Heart left ventricle (tissue), 16 donors: ENCODE data around the gene MARK3. TPM values are rescaled to one million over a fixed set of nuclear protein-coding genes. Genes with fewer than 3 reads are reported as not detected.

Experiments
- ATAC-seq, 4 donors: fragments of 200-7000 bp; cut with Tn5 transposase; one replicate each; pipeline ENCODE4 v1.9.1; 2020 to 2022; ENCODE audit warnings: moderate library complexity in 4 of 4, mild to moderate bottlenecking in 3 of 4, moderate number of reproducible peaks in 1 of 4
- DNase-seq, 5 donors: peaks; one replicate each; pipeline ENCODE4 v3.0.0-alpha.2; 2020
- H3K27ac ChIP-seq, 12 donors: fragments of 200-600 bp; sonication (generic) in 4 of 12; one replicate each; pipeline versions ENCODE4 v1.5.0 to v1.8.0; 2016 to 2022; ENCODE audit warnings: mild to moderate bottlenecking in 2 of 12
- H3K27me3 ChIP-seq, 9 donors: fragments of 200-600 bp; sonication (generic) in 2 of 9; one replicate each; pipeline versions ENCODE4 v1.5.1 to v1.8.0; 2016 to 2022; ENCODE audit warnings: mild to moderate bottlenecking in 3 of 9
- H3K36me3 ChIP-seq, 9 donors: fragments of 200-600 bp; sonication (generic) in 2 of 9; one replicate each; pipeline versions ENCODE4 v1.5.0 to v1.8.0; 2018 to 2022; ENCODE audit warnings: mild to moderate bottlenecking in 2 of 9
- H3K4me1 ChIP-seq, 12 donors: fragments of 200-600 bp; sonication (generic) in 4 of 12; one replicate each; pipeline versions ENCODE4 v1.5.0 to v1.8.0; 2016 to 2022; ENCODE audit warnings: mild to moderate bottlenecking in 3 of 12
- H3K4me3 ChIP-seq, 12 donors: fragments of 200-600 bp; sonication (generic) in 4 of 12; one replicate each; pipeline versions ENCODE4 v1.5.0 to v1.8.0; 2017 to 2022; ENCODE audit warnings: mild to moderate bottlenecking in 9 of 12, moderate library complexity in 4 of 12
- H3K9me3 ChIP-seq, 12 donors: fragments of 200-600 bp; sonication (generic) in 4 of 12; one replicate each; pipeline versions ENCODE4 v1.5.0 to v1.8.0; 2016 to 2022; ENCODE audit warnings: mild to moderate bottlenecking in 1 of 12
- POLR2A ChIP-seq, 2 donors: fragments of 450-650 bp; IDR thresholded peaks; one replicate each; pipeline ENCODE4 v1.6.1; 2017; ENCODE audit warnings: antibody characterized with exemption in 2 of 2, mild to moderate bottlenecking in 2 of 2, moderate library complexity in 2 of 2
- WGBS, 4 donors: extraction: QIAGEN DNeasy Blood & Tissue Kit in 2 of 4; methylation state at CpG; one replicate each; pipeline versions ENCODE4 v1.1.5 to v1.1.7; 2013 to 2018; 5-methylcytosine and 5-hydroxymethylcytosine counted together
- intact Hi-C, 10 donors: fragments of 100-400 bp; cut with DNase I; formaldehyde crosslinking; loops; one replicate each; pipeline versions ENCODE4 v1.11.1 to v1.14.2; 2022
- polyA plus RNA-seq, 2 donors: library from polyadenylated mRNA; stranded (reverse); fragments of 200-250 nt; gene quantifications; one replicate each; pipeline ENCODE4 v1.2.3, GENCODE V29; 2013
- total RNA-seq, 9 donors: library from RNA; depleted of rRNA in 2 of 9; stranded (reverse); fragments of >200 nt in 2 of 9; fragmentation: NEBNext Ultra II Directional in 3 of 9; extraction: Animal tissue kit (Norgen Biotek cat#: 25700) in 3 of 9; gene quantifications; one replicate each; pipeline versions ENCODE4 v1.1.0 to v1.2.4, GENCODE V29; 2016 to 2023
- TF ChIP-seq, protein P1 (sequence below), 12 donors: fragments of 200-600 bp; sonication (generic) in 4 of 12; IDR thresholded peaks; one replicate each; pipeline versions ENCODE4 v1.5.0 to v1.8.0; 2018 to 2022; ENCODE audit warnings: antibody characterized with exemption in 12 of 12, mild to moderate bottlenecking in 5 of 12
- donor health status: ischemic (EF 13 %, LVEDD 7.1; RV severe dilation, severe dysfunction).
- donor health status: healthy with polysubstance abuse.
- donor health status: DM: no; HTN: yes; CAD: no.
- donor health status: DM: no; HTN: no; CAD: no.
- donor health status: ischemic (EF 25% LVEDD 6.9; RV normal size, moderate dysfunction).
- donor health status: ischemic (EF 25% LVEDD 5.7; RV mildly dilated, moderate dysfunction).
- donor health status: healthy.
- donor health status: DM: yes; HTN: yes; CAD: no.
- donor health status: ischemic (EF 35%, LVEDD 5.7; RV mildly dilated, moderate dysfunction).
- donor health status: nonischemic (EF 11% LVEDD 7.7; RV severe dilation, severe dysfunction).
- donor health status: DM: yes; HTN: yes; CAD: no.
- donor health status: PGD.
- donor health status: ischemic (EF 29% LVEDD 5.4; RV normal size, mild dysfunction).
- donor health status: nonischemic (EF 23%, LVEDD 6.1; RV moderate dilation, normal function).

Gene MARK3
- total and polyA plus RNA-seq, 11 donors, result 54.0 to 156 (median 111) TPM

- ATAC-seq (no peak), DNase-seq (no peak)
- Histone ChIP-seq H3K4me1 (peaks cover 3 to 57% (median 19%) of the 10 kb centered on the region in 12 donors), H3K4me3 (no peak overlapping the region), H3K27me3 (no peaks in the 10 kb centered on the region), H3K36me3 (peaks cover 0 to 16% (median 0%) of the 10 kb centered on the region in 9 donors), H3K27ac (peak overlapping the region in 1 of 12 donors; percentile 73), H3K9me3 (no peaks in the 10 kb centered on the region)
- TF ChIP-seq POLR2A (IDR thresholded peaks at IDR 0.05), result no peak
- TF ChIP-seq, protein P1, sequence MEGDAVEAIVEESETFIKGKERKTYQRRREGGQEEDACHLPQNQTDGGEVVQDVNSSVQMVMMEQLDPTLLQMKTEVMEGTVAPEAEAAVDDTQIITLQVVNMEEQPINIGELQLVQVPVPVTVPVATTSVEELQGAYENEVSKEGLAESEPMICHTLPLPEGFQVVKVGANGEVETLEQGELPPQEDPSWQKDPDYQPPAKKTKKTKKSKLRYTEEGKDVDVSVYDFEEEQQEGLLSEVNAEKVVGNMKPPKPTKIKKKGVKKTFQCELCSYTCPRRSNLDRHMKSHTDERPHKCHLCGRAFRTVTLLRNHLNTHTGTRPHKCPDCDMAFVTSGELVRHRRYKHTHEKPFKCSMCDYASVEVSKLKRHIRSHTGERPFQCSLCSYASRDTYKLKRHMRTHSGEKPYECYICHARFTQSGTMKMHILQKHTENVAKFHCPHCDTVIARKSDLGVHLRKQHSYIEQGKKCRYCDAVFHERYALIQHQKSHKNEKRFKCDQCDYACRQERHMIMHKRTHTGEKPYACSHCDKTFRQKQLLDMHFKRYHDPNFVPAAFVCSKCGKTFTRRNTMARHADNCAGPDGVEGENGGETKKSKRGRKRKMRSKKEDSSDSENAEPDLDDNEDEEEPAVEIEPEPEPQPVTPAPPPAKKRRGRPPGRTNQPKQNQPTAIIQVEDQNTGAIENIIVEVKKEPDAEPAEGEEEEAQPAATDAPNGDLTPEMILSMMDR (IDR thresholded peaks at IDR 0.05), result no peak
- 86 to 93% (median 90%) methylated on average over 3 of the region's 3 CpGs for WGBS, 4 donors
- intact Hi-C loops, result no loop called here
These were observed 36.3 kb downstream of the MARK3 start for GRCh38 chr14:103421556-103421955.

DNA sequence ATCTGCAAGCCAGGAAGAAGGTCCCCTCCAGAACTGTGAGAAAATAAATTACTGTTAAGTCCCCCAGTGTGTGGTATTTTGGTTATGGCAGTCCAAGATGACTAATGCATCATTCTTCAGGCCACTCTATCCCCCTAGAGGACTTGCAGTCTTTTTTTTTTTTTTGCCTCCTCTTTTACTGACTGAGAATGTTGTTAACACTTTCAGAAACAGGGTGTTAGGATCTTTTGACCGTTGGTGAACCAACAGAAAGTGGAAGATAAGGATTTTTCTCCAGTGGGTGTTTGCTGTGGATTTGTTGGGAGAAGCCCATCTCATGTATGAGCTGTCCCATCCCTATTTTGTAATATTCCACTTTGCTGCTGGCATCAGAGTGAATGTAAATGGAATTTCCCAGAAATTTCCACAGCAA, 37.8 kb downstream of the MARK3 start:
- no peak overlapping the region for H3K4me3 ChIP-seq
- ATAC-seq, result peak in 2 of 4 donors; percentile 23 to 54
- no peak for DNase-seq
- peaks cover 0 to 16% (median 0%) of the 10 kb centered on the region in 9 donors for H3K36me3 ChIP-seq
- intact Hi-C loops, result no loop called here
- TF ChIP-seq POLR2A (IDR thresholded peaks at IDR 0.05), result no peak
- TF ChIP-seq, protein P1 (IDR thresholded peaks at IDR 0.05), result no peak
- WGBS, 4 donors, result 65 to 79% (median 73%) methylated on average over 1 of the region's 1 CpG
- no peaks in the 10 kb centered on the region for H3K27me3 ChIP-seq
- H3K9me3 ChIP-seq, result no peaks in the 10 kb centered on the region
- H3K27ac ChIP-seq, result peak overlapping the region in 4 of 12 donors; percentile 9 to 73 (median 10)
- peaks cover 0 to 55% (median 16%) of the 10 kb centered on the region in 12 donors for H3K4me1 ChIP-seq

- peak; percentile 10 to 55 (median 53) for ATAC-seq
- Histone ChIP-seq H3K9me3 (no peaks in the 10 kb centered on the region), H3K27ac (peak overlapping the region in 9 of 12 donors; percentile 16 to 82 (median 41)), H3K27me3 (no peaks in the 10 kb centered on the region), H3K4me3 (no peak overlapping the region), H3K4me1 (peaks cover 0 to 64% (median 28%) of the 10 kb centered on the region in 12 donors), H3K36me3 (peaks cover 0 to 12% (median 0%) of the 10 kb centered on the region in 9 donors)
- TF ChIP-seq POLR2A (IDR thresholded peaks at IDR 0.05), result no peak
- TF ChIP-seq, protein P1 (IDR thresholded peaks at IDR 0.05), result no peak
- DNase-seq, result peak in 2 of 5 donors; percentile 21 to 42
- whole genome bisulfite sequencing, 4 donors, result 35 to 48% (median 43%) methylated on average over 3 of the region's 3 CpGs
- intact Hi-C loops, result loop anchor here in 1 of 10 donors (5.0 kb wide), 1 partner anchor 35 kb away; no protein-coding TSS in a partner anchor
These were observed 42.5 kb downstream of the MARK3 start for GRCh38 chr14:103427485-103428443.
